HepG2 (cell line): ENCODE results near the gene MAPK8IP3. TPM values are rescaled to one million over a fixed set of nuclear protein-coding genes. Genes with fewer than 3 reads are reported as not detected.
"Not testable (repeated sequence)": the region's sequence is repeated elsewhere in the genome, so short reads cannot be mapped to it uniquely, and the experiment has no call there.

Experiments used
- ATAC-seq: fragments of 200-7000 bp; cut with Tn5 transposase; 3 replicates; pipeline ENCODE4 v1.9.1; 2020; ENCODE audit warnings: mild to moderate bottlenecking, moderate library complexity
- BruUV-seq: library from RNA; stranded (reverse); fragments of 400-500 nt; replicated peaks from 2 replicates; lab custom pipeline; 2021; lab: Mats Ljungman, UMichigan
- CTCF ChIA-PET: fragments of 300-600 bp; formaldehyde crosslinking; extraction: SDS; loops from one replicate; lab custom pipeline; 2021; ENCODE audit warnings: low total read pairs, inconsistent platforms, low intra/inter-chr PET ratio; lab: Yijun Ruan, JAX
- POLR2A ChIA-PET: fragments of 350-600 bp; sonication (Branson Sonifier 250); formaldehyde crosslinking; loops from one replicate; lab custom pipeline; 2020; ENCODE audit warnings: antibody characterized with exemption, inconsistent platforms; lab: Yijun Ruan, JAX
- DNase-seq: peaks from one replicate; pipeline ENCODE4 v3.0.0-alpha.2; 2015; ENCODE audit warnings: low spot score
- FAIRE-seq: peaks from 3 replicates; lab custom pipeline; 2011; peaks lifted over from hg19 to GRCh38; lab: Jason Lieb, UNC
- H2AFZ ChIP-seq: one replicate; pipeline ENCODE4 v1.6.1; 2011; ENCODE audit warnings: low read length, inconsistent platforms
- H3K27ac ChIP-seq: fragments of 300-600 bp; 3 replicates; pipeline ENCODE4 v1.8.0; 2011; ENCODE audit warnings: mixed run types, mild to moderate bottlenecking, mixed read lengths, low read length, inconsistent platforms; ENCODE audit not compliant: insufficient read depth; ENCODE audit errors: extremely low read length
- H3K27me3 ChIP-seq, 2 experiments: fragments of 200-600 bp in 1 of 2; 2 replicates in 1 of 2; 3 replicates in 1 of 2; pipeline versions ENCODE4 v1.6.0 to v1.8.0; 2011; ENCODE audit warnings: low read length in 2 of 2, mild to moderate bottlenecking in 2 of 2, moderate library complexity in 2 of 2, inconsistent platforms in 1 of 2; ENCODE audit not compliant: insufficient read depth in 2 of 2, control insufficient read depth in 1 of 2
- H3K36me3 ChIP-seq, 2 experiments: fragments of 200-600 bp in 1 of 2; replicated peaks in 1 of 2; 2 replicates in 1 of 2; 3 replicates in 1 of 2; pipeline versions ENCODE4 v1.5.1 to v1.8.0; 2011; ENCODE audit warnings: low read length in 2 of 2, inconsistent platforms in 1 of 2; ENCODE audit not compliant: insufficient read depth in 2 of 2, control insufficient read depth in 1 of 2
- H3K4me1 ChIP-seq: 2 replicates; pipeline ENCODE4 v1.5.1; 2012; ENCODE audit warnings: low read length, inconsistent platforms; ENCODE audit not compliant: insufficient read depth
- H3K4me2 ChIP-seq: 2 replicates; pipeline ENCODE4 v1.6.0; 2011; ENCODE audit warnings: low read depth, low read length, inconsistent platforms
- H3K4me3 ChIP-seq, 3 experiments: fragments of 200-600 bp in 1 of 3; sonication (generic), shearing (Covaris generic) in 1 of 3; replicated peaks in 1 of 3; 2 replicates each; pipeline ENCODE4 v1.5.1; 2011 to 2016; ENCODE audit warnings: low read length in 3 of 3, inconsistent platforms in 2 of 3, low read depth in 2 of 3, mild to moderate bottlenecking in 2 of 3, control low read depth in 1 of 3, mixed read lengths in 1 of 3; ENCODE audit not compliant: insufficient read depth in 1 of 3
- H3K79me2 ChIP-seq: one replicate; pipeline ENCODE4 v1.6.1; 2011; ENCODE audit warnings: low read length, inconsistent platforms; ENCODE audit not compliant: insufficient read depth
- H3K9ac ChIP-seq: 2 replicates; pipeline ENCODE4 v1.6.0; 2011; ENCODE audit warnings: mild to moderate bottlenecking, low read depth, low read length, inconsistent platforms; ENCODE audit not compliant: insufficient read depth
- H3K9me3 ChIP-seq: 2 replicates; pipeline ENCODE4 v1.5.1; 2012; ENCODE audit warnings: mild to moderate bottlenecking, low read length
- H4K20me1 ChIP-seq: 2 replicates; pipeline ENCODE4 v1.6.0; 2011; ENCODE audit warnings: inconsistent platforms, mild to moderate bottlenecking, low read length, moderate library complexity; ENCODE audit not compliant: insufficient read depth
- HNRNPL ChIP-seq: fragments of 200-400 bp; formaldehyde crosslinking; IDR thresholded peaks from 2 replicates; pipeline ENCODE4 v1.6.1; 2017; ENCODE audit warnings: mild to moderate bottlenecking, low read depth, low read length
- ZNF484 ChIP-seq: sonication (generic); formaldehyde crosslinking; IDR thresholded peaks from 2 replicates; pipeline ENCODE4 v1.5.1; 2020; ENCODE audit warnings: mild to moderate bottlenecking, low read depth, missing genetic modification reagents, borderline replicate concordance
- WGBS: methylation state at CpG from one replicate; pipeline ENCODE4 v1.1.6; 2017; ENCODE audit warnings: low lambda C conversion rate; 5-methylcytosine and 5-hydroxymethylcytosine counted together
- in situ Hi-C: cut with HindIII; loops from 2 replicates; pipeline ENCODE4 v1.10.0; 2017; ENCODE audit warnings: low pct_unique_long_range_greater_than_20kb; ENCODE audit not compliant: extremely low pct_ligation_motif_present
- intact Hi-C: fragments of 100-400 bp; cut with micrococcal nuclease; formaldehyde crosslinking; loops from one replicate; pipeline ENCODE4 v1.10.0; 2022; ENCODE audit not compliant: unreplicated experiment
- polyA plus RNA-seq, 8 experiments: library from polyadenylated mRNA; depleted of rRNA in 3 of 8; stranded (reverse) in 7 of 8; unstranded in 1 of 8; fragments of >200 nt; fragmentation: Illumina TruSeq in 4 of 8; extraction: Trizol in 4 of 8; gene quantifications; 2 replicates each; pipeline versions ENCODE4 v1.2.1 to v1.2.3, GENCODE V29; 2011 to 2016; ENCODE audit warnings: low read depth in 4 of 8, missing spikeins in 1 of 8, mixed read lengths in 1 of 8; ENCODE audit not compliant: insufficient read depth in 1 of 8
- total RNA-seq, 5 experiments: library from RNA; depleted of rRNA; stranded (reverse); fragments of >200 nt; fragmentation: Illumina TruSeq; extraction: Trizol; gene quantifications; 2 replicates each; pipeline ENCODE4 v1.2.3, GENCODE V29; 2016; ENCODE audit warnings: low read depth in 1 of 5
- TF ChIP-seq, protein P1 (sequence below): sonication (generic); formaldehyde crosslinking; IDR thresholded peaks from 2 replicates; pipeline ENCODE4 v1.8.1; 2022; ENCODE audit warnings: low read depth, mild to moderate bottlenecking, missing genetic modification reagents

The MAPK8IP3 gene
- total and polyA plus RNA-seq, 2 of the 13 experiments (the other 11 are each of a cell fraction or from before 2014, with no cell fraction given), result 25.1 to 41.7 TPM

GRCh38 chr16:1732551-1732987, 26.6 kb downstream of the MAPK8IP3 start:
- intact Hi-C loops, POLR2A ChIA-PET, H4K20me1 ChIP-seq, H3K79me2 ChIP-seq, CTCF ChIA-PET, in situ Hi-C loops, H3K4me2 ChIP-seq, DNase-seq, H3K27me3 ChIP-seq, H3K9ac ChIP-seq, H2AFZ ChIP-seq, FAIRE-seq, H3K27ac ChIP-seq, H3K4me3 ChIP-seq, BruUV-seq, H3K4me1 ChIP-seq, ATAC-seq: not testable (repeated sequence)
- peaks cover 11% of the 10 kb centered on the region for H3K9me3 ChIP-seq
- peaks cover 23 to 41% of the 10 kb centered on the region in 2 experiments; a peak in 4 of 5 replicates for H3K36me3 ChIP-seq
- TF ChIP-seq HNRNPL, result 0 out of 2 replicates have a peak, but pooled peaks have one; percentile 70
- 93% methylated on average over 18 of the region's 21 CpGs for WGBS

GRCh38 chr16:1734123-1734522, 28.1 kb downstream of the MAPK8IP3 start:
- H3K4me3 ChIP-seq, result no peak overlapping the region
- H3K27me3 ChIP-seq, result no peaks in the 10 kb centered on the region; a peak in 1 of 5 replicates
- H3K79me2 ChIP-seq, result no peaks in the 10 kb centered on the region
- POLR2A ChIA-PET, result no interaction called here
- FAIRE-seq (no peak), DNase-seq (no peak)
- H3K4me1 ChIP-seq, result no peaks in the 10 kb centered on the region
- H3K4me2 ChIP-seq, result no peak overlapping the region
- H3K36me3 ChIP-seq, result peaks cover 14 to 32% of the 10 kb centered on the region in 2 experiments; a peak in 4 of 5 replicates
- H3K9ac ChIP-seq, result no peak overlapping the region
- H4K20me1 ChIP-seq, result no peaks in the 10 kb centered on the region
- in situ Hi-C loops, result no loop called here
- H2AFZ ChIP-seq, result no peak overlapping the region
- no peak for TF ChIP-seq ZNF484 (CRISPR knock-in tag)
- TF ChIP-seq, protein P1, sequence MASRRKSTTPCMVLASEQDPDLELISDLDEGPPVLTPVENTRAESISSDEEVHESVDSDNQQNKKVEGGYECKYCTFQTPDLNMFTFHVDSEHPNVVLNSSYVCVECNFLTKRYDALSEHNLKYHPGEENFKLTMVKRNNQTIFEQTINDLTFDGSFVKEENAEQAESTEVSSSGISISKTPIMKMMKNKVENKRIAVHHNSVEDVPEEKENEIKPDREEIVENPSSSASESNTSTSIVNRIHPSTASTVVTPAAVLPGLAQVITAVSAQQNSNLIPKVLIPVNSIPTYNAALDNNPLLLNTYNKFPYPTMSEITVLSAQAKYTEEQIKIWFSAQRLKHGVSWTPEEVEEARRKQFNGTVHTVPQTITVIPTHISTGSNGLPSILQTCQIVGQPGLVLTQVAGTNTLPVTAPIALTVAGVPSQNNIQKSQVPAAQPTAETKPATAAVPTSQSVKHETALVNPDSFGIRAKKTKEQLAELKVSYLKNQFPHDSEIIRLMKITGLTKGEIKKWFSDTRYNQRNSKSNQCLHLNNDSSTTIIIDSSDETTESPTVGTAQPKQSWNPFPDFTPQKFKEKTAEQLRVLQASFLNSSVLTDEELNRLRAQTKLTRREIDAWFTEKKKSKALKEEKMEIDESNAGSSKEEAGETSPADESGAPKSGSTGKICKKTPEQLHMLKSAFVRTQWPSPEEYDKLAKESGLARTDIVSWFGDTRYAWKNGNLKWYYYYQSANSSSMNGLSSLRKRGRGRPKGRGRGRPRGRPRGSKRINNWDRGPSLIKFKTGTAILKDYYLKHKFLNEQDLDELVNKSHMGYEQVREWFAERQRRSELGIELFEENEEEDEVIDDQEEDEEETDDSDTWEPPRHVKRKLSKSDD, result no peak
- TF ChIP-seq, all 625 proteins: peak for 0
- intact Hi-C loops, result no loop called here
- no TSS peak for BruUV-seq
- peak; percentile 35 for ATAC-seq
- H3K9me3 ChIP-seq, result peaks cover 20% of the 10 kb centered on the region
- CTCF ChIA-PET, result no interaction called here
- WGBS, result 98% methylated on average over 11 of the region's 22 CpGs
- H3K27ac ChIP-seq, result no peak overlapping the region
